Activated CD4-positive, alpha-beta memory T cell treated with anti-CD3 and anti-CD28 coated beads, Interleukin-2, amount 10 ng/mL, durations not matched to agents 7 days and 5 days (primary cell): ENCODE results near the gene SPINK1. TPM values are rescaled to one million over a fixed set of nuclear protein-coding genes. Genes with fewer than 3 reads are reported as not detected.
"Not testable (repeated sequence)": the region's sequence is repeated elsewhere in the genome, so short reads cannot be mapped to it uniquely, and the experiment has no call there.

Experiments
- CTCF ChIA-PET: fragments of 350-600 bp; sonication (Branson Sonifier 250); formaldehyde crosslinking; loops from one replicate; lab custom pipeline; 2021; ENCODE audit warnings: antibody characterized with exemption, inconsistent platforms; lab: Charles Lee
- POLR2A ChIA-PET: fragments of 350-600 bp; sonication (Branson Sonifier 250); formaldehyde crosslinking; loops from one replicate; lab custom pipeline; 2021; ENCODE audit warnings: antibody characterized with exemption; lab: Charles Lee
- DNase-seq: peaks from one replicate; pipeline ENCODE4 v3.0.0-alpha.2; 2020
- H3K27ac Mint-ChIP-seq: one replicate; pipeline ENCODE4 v1.8.0; 2021; ENCODE audit warnings: mild to moderate bottlenecking, mixed read lengths
- H3K27me3 Mint-ChIP-seq: one replicate; pipeline ENCODE4 v1.8.0; 2021; ENCODE audit warnings: mixed read lengths
- H3K36me3 Mint-ChIP-seq: one replicate; pipeline ENCODE4 v1.8.0; 2021; ENCODE audit warnings: low read depth, mixed read lengths
- H3K4me1 Mint-ChIP-seq: one replicate; pipeline ENCODE4 v1.8.0; 2021; ENCODE audit warnings: mixed read lengths
- H3K4me3 Mint-ChIP-seq: one replicate; pipeline ENCODE4 v1.8.0; 2021; ENCODE audit warnings: mild to moderate bottlenecking, mixed read lengths
- H3K9me3 Mint-ChIP-seq: one replicate; pipeline ENCODE4 v1.8.0; 2021; ENCODE audit warnings: mixed read lengths
- total RNA-seq, 2 experiments: library from RNA; stranded (reverse); gene quantifications; one replicate each; pipeline ENCODE4 v1.2.3, GENCODE V29; 2021

The SPINK1 gene
- total RNA-seq, result not detected

- Mint-ChIP-seq H3K27me3 (no peaks in the 10 kb centered on the region), H3K27ac (no peak within 1 kb of the TSS), H3K4me1 (no peaks in the 10 kb centered on the region), H3K4me3 (no peak within 1 kb of the TSS), H3K9me3 (no peaks in the 10 kb centered on the region), H3K36me3 (no peaks in the 10 kb centered on the region)
- no peak for DNase-seq
- ChIA-PET POLR2A (no interaction called here), CTCF (no interaction called here)
Measured at GRCh38 chr5:147831465-147831864, at the start of gene SPINK1. Gene SPINK1, minus strand, starts transcription at chr5:147831671. Its CDS starts 94 bp downstream, at chr5:147831577.

- Mint-ChIP-seq H3K36me3 (no peaks in the 10 kb centered on the region), H3K4me3 (no peak overlapping the region), H3K9me3 (no peaks in the 10 kb centered on the region), H3K27me3 (no peaks in the 10 kb centered on the region), H3K4me1 (no peaks in the 10 kb centered on the region), H3K27ac (no peak overlapping the region)
- ChIA-PET CTCF (no interaction called here), POLR2A (no interaction called here)
- DNase-seq, result no peak
Measured at GRCh38 chr5:147880487-147880886, 49.0 kb upstream of the SPINK1 start.

GRCh38 chr5:147879784-147880183 is 48.3 kb upstream of the SPINK1 start:
- Mint-ChIP-seq H3K27ac (no peak overlapping the region), H3K4me1 (no peaks in the 10 kb centered on the region), H3K27me3 (no peaks in the 10 kb centered on the region), H3K4me3 (no peak overlapping the region), H3K36me3 (no peaks in the 10 kb centered on the region), H3K9me3 (no peaks in the 10 kb centered on the region)
- ChIA-PET CTCF (no interaction called here), POLR2A (no interaction called here)
- no peak for DNase-seq

GRCh38 chr5:147878066-147878759 is 46.7 kb upstream of the SPINK1 start, which contains the start of gene SCGB3A2:
Gene SCGB3A2, plus strand, starts transcription at chr5:147878711. Its CDS starts 93 bp downstream, at chr5:147878804.
- DNase-seq, result no peak
- H3K27ac Mint-ChIP-seq, result no peak within 1 kb of the TSS
- POLR2A ChIA-PET, result no interaction called here
- no peaks in the 10 kb centered on the region for H3K9me3 Mint-ChIP-seq
- no peaks in the 10 kb centered on the region for H3K27me3 Mint-ChIP-seq
- CTCF ChIA-PET, result interaction anchor here (2.3 kb wide), 1 partner anchor 20 kb away, joined by 6 read pairs; no protein-coding TSS in a partner anchor
- no peaks in the 10 kb centered on the region for H3K4me1 Mint-ChIP-seq
- H3K4me3 Mint-ChIP-seq, result no peak within 1 kb of the TSS
- H3K36me3 Mint-ChIP-seq, result no peaks in the 10 kb centered on the region

- no peaks in the 10 kb centered on the region for H3K36me3 Mint-ChIP-seq
- DNase-seq, result no peak
- H3K4me3 Mint-ChIP-seq, result no peak overlapping the region
- ChIA-PET POLR2A (no interaction called here), CTCF (interaction anchor here (2.3 kb wide), 1 partner anchor 19 kb away, joined by 6 read pairs; no protein-coding TSS in a partner anchor)
- H3K4me1 Mint-ChIP-seq, result no peaks in the 10 kb centered on the region
- no peak overlapping the region for H3K27ac Mint-ChIP-seq
- H3K9me3 Mint-ChIP-seq, result no peaks in the 10 kb centered on the region
- H3K27me3 Mint-ChIP-seq, result no peaks in the 10 kb centered on the region
Measured at GRCh38 chr5:147876626-147877025, 45.2 kb upstream of the SPINK1 start.

GRCh38 chr5:147876141-147876540 is 44.7 kb upstream of the SPINK1 start:
- Mint-ChIP-seq H3K36me3 (no peaks in the 10 kb centered on the region), H3K27me3 (no peaks in the 10 kb centered on the region), H3K9me3 (no peaks in the 10 kb centered on the region), H3K4me1 (no peaks in the 10 kb centered on the region), H3K4me3 (no peak overlapping the region), H3K27ac (no peak overlapping the region)
- CTCF ChIA-PET, result interaction anchor here (2.3 kb wide), 1 partner anchor 18 kb away, joined by 6 read pairs; no protein-coding TSS in a partner anchor
- DNase-seq, result no peak
- POLR2A ChIA-PET, result no interaction called here

- H3K27ac Mint-ChIP-seq, result no peak overlapping the region
- H3K4me3 Mint-ChIP-seq, result no peak overlapping the region
- no peak for DNase-seq
- H3K4me1 Mint-ChIP-seq, result no peaks in the 10 kb centered on the region
- H3K9me3 Mint-ChIP-seq, result no peaks in the 10 kb centered on the region
- ChIA-PET POLR2A (no interaction called here), CTCF (no interaction called here)
- no peaks in the 10 kb centered on the region for H3K27me3 Mint-ChIP-seq
- H3K36me3 Mint-ChIP-seq, result no peaks in the 10 kb centered on the region
Measured at GRCh38 chr5:147874910-147875367, 43.5 kb upstream of the SPINK1 start.

GRCh38 chr5:147874118-147874875 is 42.8 kb upstream of the SPINK1 start:
- POLR2A ChIA-PET, H3K27me3 Mint-ChIP-seq, DNase-seq, H3K4me3 Mint-ChIP-seq, H3K4me1 Mint-ChIP-seq, H3K36me3 Mint-ChIP-seq, H3K9me3 Mint-ChIP-seq, CTCF ChIA-PET, H3K27ac Mint-ChIP-seq: not testable (repeated sequence)

- CTCF ChIA-PET, result not testable (repeated sequence)
Measured at GRCh38 chr5:147872744-147873435, 41.4 kb upstream of the SPINK1 start.

GRCh38 chr5:147871980-147872549 is 40.6 kb upstream of the SPINK1 start:
- H3K4me1 Mint-ChIP-seq, DNase-seq, CTCF ChIA-PET, H3K27ac Mint-ChIP-seq, H3K27me3 Mint-ChIP-seq, H3K9me3 Mint-ChIP-seq, H3K4me3 Mint-ChIP-seq, POLR2A ChIA-PET, H3K36me3 Mint-ChIP-seq: not testable (repeated sequence)

More at GRCh38 chr5:147872744-147873435, 41.4 kb upstream of the SPINK1 start:
- H3K4me3 Mint-ChIP-seq, H3K4me1 Mint-ChIP-seq, H3K27ac Mint-ChIP-seq, DNase-seq, H3K27me3 Mint-ChIP-seq, POLR2A ChIA-PET, H3K9me3 Mint-ChIP-seq, H3K36me3 Mint-ChIP-seq: not testable (repeated sequence)

GRCh38 chr5:147869892-147870291 is 38.4 kb upstream of the SPINK1 start:
- H3K4me3 Mint-ChIP-seq, H3K27ac Mint-ChIP-seq, H3K4me1 Mint-ChIP-seq, H3K36me3 Mint-ChIP-seq, POLR2A ChIA-PET, H3K27me3 Mint-ChIP-seq, H3K9me3 Mint-ChIP-seq, CTCF ChIA-PET, DNase-seq: not testable (repeated sequence)

- no peak overlapping the region for H3K27ac Mint-ChIP-seq
- ChIA-PET CTCF (no interaction called here), POLR2A (no interaction called here)
- no peak for DNase-seq
- no peaks in the 10 kb centered on the region for H3K36me3 Mint-ChIP-seq
- H3K27me3 Mint-ChIP-seq, result no peaks in the 10 kb centered on the region
- H3K4me3 Mint-ChIP-seq, result no peak overlapping the region
- H3K9me3 Mint-ChIP-seq, result no peaks in the 10 kb centered on the region
- no peaks in the 10 kb centered on the region for H3K4me1 Mint-ChIP-seq
Measured at GRCh38 chr5:147869112-147869511, 37.6 kb upstream of the SPINK1 start.
